Right lobe of liver (tissue), 6 donors: ENCODE measurements around the gene RRM1. TPM values are rescaled to one million over a fixed set of nuclear protein-coding genes. Genes with fewer than 3 reads are reported as not detected.
"Not testable (repeated sequence)": the region's sequence is repeated elsewhere in the genome, so short reads cannot be mapped to it uniquely, and the experiment has no call there.

Source experiments
- ATAC-seq, 4 donors: fragments of 200-7000 bp; cut with Tn5 transposase; one replicate each; pipeline ENCODE4 v1.9.1; 2020; ENCODE audit warnings: mild to moderate bottlenecking in 4 of 4, moderate library complexity in 4 of 4
- DNase-seq, 3 donors: peaks; one replicate each; pipeline ENCODE4 v3.0.0-alpha.2; 2020
- H3K27ac ChIP-seq, 3 donors: fragments of 200-600 bp; one replicate each; pipeline ENCODE4 v1.8.0; 2022
- H3K27me3 ChIP-seq, 2 donors: fragments of 200-600 bp; one replicate each; pipeline ENCODE4 v1.8.0; 2022
- H3K36me3 ChIP-seq, 4 donors: fragments of 200-600 bp; sonication (generic) in 1 of 4; one replicate each; pipeline versions ENCODE4 v1.5.1 to v1.8.0; 2017 to 2022; ENCODE audit warnings: control low read depth in 1 of 4
- H3K4me1 ChIP-seq, 4 donors: fragments of 200-600 bp; sonication (generic) in 1 of 4; one replicate each; pipeline versions ENCODE4 v1.5.1 to v1.8.0; 2017 to 2022; ENCODE audit warnings: control low read depth in 1 of 4
- H3K4me3 ChIP-seq, 3 donors: fragments of 200-600 bp; one replicate each; pipeline ENCODE4 v1.8.0; 2022
- H3K9me3 ChIP-seq, 4 donors: fragments of 200-600 bp; sonication (generic) in 1 of 4; one replicate each; pipeline versions ENCODE4 v1.5.1 to v1.8.0; 2017 to 2022; ENCODE audit warnings: control low read depth in 1 of 4
- CTCF ChIP-seq, 4 donors: fragments of 200-600 bp in 3 of 4; fragments of 450-650 bp in 1 of 4; IDR thresholded peaks; one replicate each; pipeline versions ENCODE4 v1.5.1 to v1.8.0; 2016 to 2022; ENCODE audit warnings: antibody characterized with exemption in 4 of 4, mild to moderate bottlenecking in 2 of 4
- POLR2A ChIP-seq: fragments of 450-650 bp; IDR thresholded peaks from one replicate; pipeline ENCODE4 v1.6.1; 2017; ENCODE audit warnings: antibody characterized with exemption, mild to moderate bottlenecking
- WGBS: methylation state at CpG from one replicate; pipeline ENCODE4 v1.1.6; 2018; ENCODE audit warnings: low coverage, low lambda C conversion rate; ENCODE audit not compliant: insufficient coverage; ENCODE audit errors: missing lambda C conversion rate; 5-methylcytosine and 5-hydroxymethylcytosine counted together
- intact Hi-C, 2 donors: fragments of 100-400 bp; cut with DNase I; formaldehyde crosslinking; loops; one replicate each; pipeline versions ENCODE4 v1.11.2 to v1.14.1; 2022
- total RNA-seq, 6 experiments: library from RNA; depleted of rRNA in 2 of 6; stranded (reverse); fragments of >200 nt in 2 of 6; fragmentation: NEBNext Ultra II Directional in 3 of 6; extraction: Animal tissue kit (Norgen Biotek cat#: 25700) in 3 of 6; gene quantifications; one replicate each; pipeline versions ENCODE4 v1.1.0 to v1.2.4, GENCODE V29; 2016 to 2023
- donor health status: DM: no; HTN: yes; CAD: no.
- donor health status: DM: no; HTN: no; CAD: no.
- donor health status: DM: no; HTN: no; CAD: no.
- donor health status: DM: no; HTN: yes; CAD: no.
- donor health status: DM: no; HTN: yes; CAD: no.

RRM1 gene
- total RNA-seq, 6 experiments from 2014 or later: 14.0 to 24.3 (median 16.7) TPM

DNA sequence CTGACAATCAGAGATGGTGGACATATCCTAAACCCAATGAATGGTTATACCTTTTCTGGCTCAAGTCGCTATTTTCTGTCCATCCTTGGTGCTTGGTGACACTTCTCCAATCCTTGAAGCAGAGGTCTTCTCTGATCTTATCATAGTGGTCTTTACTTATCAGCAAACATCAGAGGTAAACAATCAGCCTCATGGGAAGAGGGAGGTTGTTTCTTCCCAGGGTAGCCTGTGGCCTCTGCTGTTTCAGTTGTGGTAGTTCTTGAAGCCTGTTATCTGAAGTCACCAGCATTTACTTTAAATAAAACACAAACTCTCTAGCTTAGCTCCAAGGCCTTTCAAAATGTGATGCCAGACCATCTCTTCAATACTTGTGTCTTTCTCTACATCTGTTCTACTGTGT is 66.7 kb downstream of the RRM1 start:
- H3K36me3 ChIP-seq: no peaks in the 10 kb centered on the region
- TF ChIP-seq CTCF (IDR thresholded peaks at IDR 0.05) (no peak), POLR2A (no peak)
- H3K27me3 ChIP-seq: no peaks in the 10 kb centered on the region
- intact Hi-C loops: no loop called here
- no peaks in the 10 kb centered on the region for H3K4me1 ChIP-seq
- WGBS: 65% methylated on average over 1 of the region's 1 CpG
- no peak overlapping the region for H3K4me3 ChIP-seq
- ATAC-seq: no peak
- no peaks in the 10 kb centered on the region for H3K9me3 ChIP-seq
- H3K27ac ChIP-seq: no peak overlapping the region
- no peak for DNase-seq

DNA sequence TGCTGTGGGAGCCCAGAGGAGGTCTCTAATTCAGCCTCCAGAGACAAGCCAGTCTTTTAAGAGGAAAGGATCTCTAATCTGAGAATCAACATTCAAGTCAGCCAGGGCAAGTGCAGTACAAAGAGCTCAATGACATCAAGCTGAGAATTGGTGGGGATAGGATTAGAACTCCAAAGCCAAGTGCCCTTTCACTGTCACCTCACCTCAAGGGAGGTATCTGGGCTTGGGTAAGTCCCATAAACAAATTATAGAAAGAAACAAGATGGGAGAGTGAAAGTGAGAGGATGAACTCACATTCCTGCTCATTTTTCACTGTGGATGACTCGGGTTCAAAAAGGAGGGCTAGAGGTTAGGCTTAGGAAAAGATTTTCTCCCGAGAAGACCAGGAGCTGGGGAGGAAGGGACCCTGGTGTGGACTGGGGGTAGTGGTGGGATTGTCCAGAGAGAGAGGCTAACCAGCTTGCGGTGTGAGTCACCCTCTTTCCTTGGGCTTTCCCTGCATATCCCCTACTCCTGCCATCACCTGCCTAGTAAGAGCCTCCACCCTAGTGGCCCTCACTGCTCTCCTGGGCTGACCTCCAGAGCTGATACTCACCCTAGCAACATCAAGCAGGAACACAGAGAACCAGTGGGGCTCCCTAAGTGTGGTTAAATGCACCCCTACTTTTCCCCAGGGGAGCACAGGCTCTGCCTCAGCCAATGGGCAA is 70.4 kb downstream of the RRM1 start:
- 63% methylated on average over 1 of the region's 3 CpGs for WGBS
- H3K4me1 ChIP-seq: no peaks in the 10 kb centered on the region
- H3K27ac ChIP-seq: no peak overlapping the region
- TF ChIP-seq CTCF (IDR thresholded peaks at IDR 0.05): no peak
- TF ChIP-seq POLR2A: no peak
- intact Hi-C loops: no loop called here
- no peaks in the 10 kb centered on the region for H3K9me3 ChIP-seq
- no peaks in the 10 kb centered on the region for H3K36me3 ChIP-seq
- no peaks in the 10 kb centered on the region for H3K27me3 ChIP-seq
- no peak overlapping the region for H3K4me3 ChIP-seq
- ATAC-seq (no peak), DNase-seq (no peak)

DNA sequence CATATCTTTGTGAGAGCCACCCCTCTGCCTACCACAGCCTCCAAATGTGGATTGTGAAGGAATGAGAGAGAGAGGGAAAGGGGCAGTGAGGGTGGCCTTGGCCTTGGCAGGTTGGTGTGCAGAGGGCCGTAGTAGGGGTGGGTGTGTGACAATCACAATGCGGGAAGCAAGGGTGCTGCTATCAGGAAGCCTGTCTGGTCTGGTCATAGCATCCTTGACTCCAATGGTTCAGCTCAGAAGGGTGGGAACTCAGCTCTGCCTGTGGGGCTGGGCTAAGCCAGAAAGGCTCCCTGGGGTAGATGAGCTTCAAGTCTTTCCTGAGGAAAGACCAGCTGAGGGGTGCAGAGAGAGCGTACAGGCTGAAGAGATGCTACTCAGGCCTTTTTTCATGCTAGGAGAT is 72.7 kb downstream of the RRM1 start:
- Histone ChIP-seq H3K9me3 (no peaks in the 10 kb centered on the region), H3K36me3 (no peaks in the 10 kb centered on the region), H3K4me3 (no peak overlapping the region), H3K27ac (no peak overlapping the region), H3K4me1 (no peaks in the 10 kb centered on the region), H3K27me3 (no peaks in the 10 kb centered on the region)
- ATAC-seq (peak in 1 of 4 donors; percentile 32), DNase-seq (no peak)
- TF ChIP-seq CTCF (IDR thresholded peaks at IDR 0.05): no peak
- TF ChIP-seq POLR2A: no peak
- intact Hi-C loops: no loop called here
- 100% methylated on average over 1 of the region's 3 CpGs for WGBS

- no peaks in the 10 kb centered on the region for H3K36me3 ChIP-seq
- H3K9me3 ChIP-seq: no peaks in the 10 kb centered on the region
- no peak overlapping the region for H3K4me3 ChIP-seq
- WGBS: 89% methylated on average over 3 of the region's 7 CpGs
- DNase-seq (peak in 1 of 3 donors; percentile 28), ATAC-seq (peak in 2 of 4 donors; percentile 10 to 35)
- intact Hi-C loops: no loop called here
- no peaks in the 10 kb centered on the region for H3K4me1 ChIP-seq
- no peak overlapping the region for H3K27ac ChIP-seq
- no peak for TF ChIP-seq CTCF (IDR thresholded peaks at IDR 0.05)
- TF ChIP-seq POLR2A: no peak
- no peaks in the 10 kb centered on the region for H3K27me3 ChIP-seq
These were observed 73.2 kb downstream of the RRM1 start for GRCh38 chr11:4167758-4168157.

GRCh38 chr11:4175620-4176350 is 81.2 kb downstream of the RRM1 start:
- H3K4me3 ChIP-seq, H3K27ac ChIP-seq, DNase-seq, H3K9me3 ChIP-seq, intact Hi-C loops, H3K27me3 ChIP-seq, ATAC-seq, H3K36me3 ChIP-seq: not testable (repeated sequence)
- WGBS: 55% methylated on average over 14 of the region's 33 CpGs
- H3K4me1 ChIP-seq: peaks cover 0 to 16% (median 2%) of the 10 kb centered on the region in 4 donors
